Chondrocyte (in vitro differentiated cells): Measurements from ENCODE around the gene EVI5L. TPM values are rescaled to one million over a fixed set of nuclear protein-coding genes. Genes with fewer than 3 reads are reported as not detected.
"Not testable (repeated sequence)": the region's sequence is repeated elsewhere in the genome, so short reads cannot be mapped to it uniquely, and the experiment has no call there.

Experiments
- DNase-seq: peaks from one replicate; pipeline ENCODE4 v3.0.0; 2021; ENCODE audit warnings: mixed read lengths, low spot score
- H3K27ac Mint-ChIP-seq: one replicate; pipeline ENCODE4 v1.8.0; 2021; ENCODE audit warnings: mild to moderate bottlenecking, moderate library complexity, mixed read lengths; ENCODE audit not compliant: unreplicated experiment
- H3K27me3 Mint-ChIP-seq: 2 replicates; pipeline ENCODE4 v1.8.0; 2021; ENCODE audit warnings: low read depth, mixed read lengths
- H3K36me3 Mint-ChIP-seq: 2 replicates; pipeline ENCODE4 v1.8.0; 2021; ENCODE audit warnings: low read depth, mixed read lengths
- H3K4me1 Mint-ChIP-seq: 2 replicates; pipeline ENCODE4 v1.8.0; 2021; ENCODE audit warnings: low read depth, mild to moderate bottlenecking, mixed read lengths
- H3K4me3 Mint-ChIP-seq: one replicate; pipeline ENCODE4 v1.8.0; 2021; ENCODE audit warnings: mild to moderate bottlenecking, moderate library complexity, mixed read lengths; ENCODE audit not compliant: unreplicated experiment
- H3K9me3 Mint-ChIP-seq: 2 replicates; pipeline ENCODE4 v1.8.0; 2021; ENCODE audit warnings: low read depth, mixed read lengths
- CTCF ChIP-seq: fragments of 200-600 bp; sonication (generic); IDR thresholded peaks from 2 replicates; pipeline ENCODE4 v1.5.0; 2021; ENCODE audit warnings: antibody characterized with exemption, mild to moderate bottlenecking, moderate library complexity
- total RNA-seq: library from RNA; stranded (reverse); gene quantifications from 3 replicates; pipeline ENCODE4 v1.2.1, GENCODE V29; 2021

EVI5L gene
- total RNA-seq, 1 donor from 2014 or later, result 27.4 TPM

- peaks cover 28% of the 10 kb centered on the region for H3K9me3 Mint-ChIP-seq
- no peak overlapping the region for H3K4me3 Mint-ChIP-seq
- no peaks in the 10 kb centered on the region for H3K4me1 Mint-ChIP-seq
- no peak for TF ChIP-seq CTCF
- peaks cover 1% of the 10 kb centered on the region for H3K36me3 Mint-ChIP-seq
- peaks cover 21% of the 10 kb centered on the region for H3K27me3 Mint-ChIP-seq
- no peak overlapping the region for H3K27ac Mint-ChIP-seq
- DNase-seq, result no peak
Measured at GRCh38 chr19:7815325-7815724, 14.7 kb upstream of the EVI5L start.

GRCh38 chr19:7816040-7816439 is 14.0 kb upstream of the EVI5L start:
- peaks cover 24% of the 10 kb centered on the region for H3K9me3 Mint-ChIP-seq
- H3K4me1 Mint-ChIP-seq, H3K4me3 Mint-ChIP-seq, H3K36me3 Mint-ChIP-seq, H3K27ac Mint-ChIP-seq, DNase-seq: not testable (repeated sequence)
- peaks cover 27% of the 10 kb centered on the region for H3K27me3 Mint-ChIP-seq

GRCh38 chr19:7817801-7818200 is 12.2 kb upstream of the EVI5L start:
- Mint-ChIP-seq H3K36me3 (peaks cover 4% of the 10 kb centered on the region), H3K27ac (no peak overlapping the region), H3K27me3 (peaks cover 30% of the 10 kb centered on the region), H3K9me3 (peaks cover 16% of the 10 kb centered on the region), H3K4me1 (no peaks in the 10 kb centered on the region), H3K4me3 (no peak overlapping the region)
- TF ChIP-seq CTCF, result no peak
- no peak for DNase-seq

GRCh38 chr19:7818806-7819205 is 11.2 kb upstream of the EVI5L start:
- Mint-ChIP-seq H3K9me3 (peaks cover 16% of the 10 kb centered on the region), H3K36me3 (peaks cover 4% of the 10 kb centered on the region), H3K27me3 (peaks cover 30% of the 10 kb centered on the region), H3K4me3 (no peak overlapping the region), H3K4me1 (no peaks in the 10 kb centered on the region), H3K27ac (no peak overlapping the region)
- TF ChIP-seq CTCF, result no peak
- DNase-seq, result no peak

GRCh38 chr19:7819337-7819736 is 10.7 kb upstream of the EVI5L start:
- Mint-ChIP-seq H3K27me3 (peaks cover 30% of the 10 kb centered on the region), H3K4me1 (no peaks in the 10 kb centered on the region), H3K4me3 (no peak overlapping the region), H3K36me3 (peaks cover 4% of the 10 kb centered on the region), H3K9me3 (peaks cover 16% of the 10 kb centered on the region), H3K27ac (no peak overlapping the region)
- DNase-seq, result no peak
- no peak for TF ChIP-seq CTCF

GRCh38 chr19:7820588-7820987 is 9.4 kb upstream of the EVI5L start:
- H3K27ac Mint-ChIP-seq, result no peak overlapping the region
- peaks cover 25% of the 10 kb centered on the region for H3K27me3 Mint-ChIP-seq
- peaks cover 16% of the 10 kb centered on the region for H3K9me3 Mint-ChIP-seq
- DNase-seq, result no peak
- TF ChIP-seq CTCF, result no peak
- H3K4me3 Mint-ChIP-seq, result no peak overlapping the region
- no peaks in the 10 kb centered on the region for H3K4me1 Mint-ChIP-seq
- peaks cover 4% of the 10 kb centered on the region for H3K36me3 Mint-ChIP-seq
